Stimulated activated naive CD4-positive, alpha-beta T cell (primary cell): Measurements from ENCODE around the gene MAPKAP1.

Experiments used
- DNase-seq, 6 experiments: peaks; one replicate each; lab custom pipeline; 2025; lab: John Stamatoyannopoulos, UW

Gene MAPKAP1

DNA sequence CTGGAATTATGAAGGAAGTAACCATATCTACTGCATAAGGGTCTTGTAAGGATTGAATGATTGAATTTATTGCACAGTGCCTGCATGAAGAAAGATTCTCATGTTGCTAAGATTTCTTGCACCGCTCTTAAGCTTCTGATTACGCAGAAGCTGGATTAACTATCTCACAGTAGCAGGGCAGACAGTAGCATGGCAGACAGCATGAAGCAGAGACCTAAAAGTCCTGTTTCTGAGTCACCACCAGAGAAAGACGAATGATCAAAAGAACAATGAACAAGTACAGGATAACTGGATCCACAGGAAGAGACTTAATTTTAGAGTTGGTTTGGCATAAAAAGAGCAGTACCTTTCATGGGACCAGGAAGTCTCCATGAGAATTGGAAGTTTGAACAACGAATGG lies 142.4 kb downstream of the MAPKAP1 start:
- no peak for DNase-seq

GRCh38 chr9:125561509-125562148 lies 145.4 kb downstream of the MAPKAP1 start:
- no peak for DNase-seq

DNA sequence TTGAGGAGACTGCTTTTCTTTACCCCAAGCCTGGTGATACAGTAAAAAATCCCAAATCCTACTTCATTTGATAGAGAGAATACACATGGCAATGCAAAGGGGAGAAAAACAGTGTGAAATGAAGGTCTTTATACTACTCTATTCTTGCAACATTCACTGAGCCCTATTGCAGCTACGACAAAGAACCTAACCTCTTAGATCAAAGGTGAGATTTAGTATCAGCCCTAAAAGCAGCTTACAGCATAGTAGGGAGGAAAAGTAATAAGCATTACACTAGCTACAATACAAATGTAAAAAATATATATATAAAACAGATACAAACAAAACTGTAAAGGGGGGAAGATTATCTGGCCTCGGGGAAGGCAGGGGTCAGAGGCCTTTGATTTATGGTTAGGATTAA lies 147.1 kb downstream of the MAPKAP1 start:
- no peak for DNase-seq

- no peak for DNase-seq
Observed at GRCh38 chr9:125559194-125559593, 147.8 kb downstream of the MAPKAP1 start.

DNA sequence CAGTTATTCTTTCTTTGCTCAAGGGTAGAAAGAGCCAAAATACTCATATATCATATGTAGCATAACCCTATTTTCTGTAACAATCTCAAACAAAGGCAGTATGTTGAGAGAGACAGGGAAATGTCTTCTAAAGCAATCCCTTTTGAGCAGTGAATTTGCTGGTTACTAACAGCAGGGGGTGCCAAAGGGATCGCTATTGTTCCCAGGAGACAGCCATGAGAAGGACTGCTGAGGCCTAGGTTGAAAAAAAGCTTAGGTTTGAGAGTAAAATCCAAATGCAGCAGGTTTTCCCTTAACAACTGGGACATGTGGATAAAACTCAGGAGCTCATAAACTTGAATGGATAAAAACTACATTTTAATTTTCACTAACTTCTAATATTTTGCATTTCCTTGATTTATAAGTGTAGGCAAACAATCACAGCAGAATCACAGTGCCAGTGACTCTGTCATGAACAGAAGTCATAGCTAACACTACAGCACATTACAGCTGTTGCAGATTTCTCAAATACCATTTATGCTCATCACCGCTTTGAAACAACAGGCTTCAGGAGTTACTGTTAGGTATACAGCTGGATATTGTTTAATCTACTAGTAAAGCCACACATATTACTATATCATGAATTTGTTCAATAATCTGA lies 148.4 kb downstream of the MAPKAP1 start:
- peak; percentile 4 to 62 (median 29) for DNase-seq

- no peak for DNase-seq
Observed at GRCh38 chr9:125556046-125556721, 150.8 kb downstream of the MAPKAP1 start.

DNA sequence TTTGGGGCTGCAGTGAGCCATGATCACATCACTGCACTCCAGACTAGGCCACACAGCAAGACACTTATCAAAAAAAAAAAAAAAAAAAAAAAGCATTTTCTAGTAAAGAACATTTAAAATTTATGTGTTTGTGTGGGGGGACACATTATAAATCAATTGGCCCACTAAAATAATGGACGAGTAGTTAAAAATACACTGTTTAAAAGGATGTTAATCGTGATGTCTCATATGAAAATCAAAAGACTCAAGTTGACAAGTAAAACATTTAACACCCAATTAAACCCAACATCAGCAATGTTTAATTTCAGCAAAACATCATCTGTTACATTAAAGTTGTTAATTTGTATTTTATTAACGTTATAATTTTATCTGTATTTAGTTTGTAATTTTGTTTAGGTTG lies 152.3 kb downstream of the MAPKAP1 start:
- no peak for DNase-seq

GRCh38 chr9:125551781-125552180 lies 155.2 kb downstream of the MAPKAP1 start:
- no peak for DNase-seq

- DNase-seq: no peak
Observed at GRCh38 chr9:125549891-125550885, 156.8 kb downstream of the MAPKAP1 start.

DNA sequence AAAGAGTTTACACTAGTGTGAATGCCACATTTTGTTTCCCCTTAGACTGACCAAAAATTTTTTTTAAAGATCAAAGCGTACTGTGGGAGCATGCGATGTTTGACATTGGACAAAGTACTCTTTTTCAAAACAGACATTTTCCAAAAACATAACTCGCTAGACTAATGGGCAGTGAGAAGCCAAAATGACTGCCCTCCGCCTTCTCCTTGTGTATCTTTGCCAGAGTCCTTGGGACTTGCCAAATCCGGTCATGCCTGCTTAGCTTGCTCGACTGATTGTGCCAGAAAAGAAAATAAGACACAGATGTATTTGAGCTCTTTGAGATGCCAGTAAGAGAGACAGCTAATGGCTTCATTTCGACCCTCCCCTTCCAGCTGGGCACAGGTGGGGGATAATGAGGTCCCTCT lies 157.5 kb downstream of the MAPKAP1 start:
- DNase-seq: no peak

DNA sequence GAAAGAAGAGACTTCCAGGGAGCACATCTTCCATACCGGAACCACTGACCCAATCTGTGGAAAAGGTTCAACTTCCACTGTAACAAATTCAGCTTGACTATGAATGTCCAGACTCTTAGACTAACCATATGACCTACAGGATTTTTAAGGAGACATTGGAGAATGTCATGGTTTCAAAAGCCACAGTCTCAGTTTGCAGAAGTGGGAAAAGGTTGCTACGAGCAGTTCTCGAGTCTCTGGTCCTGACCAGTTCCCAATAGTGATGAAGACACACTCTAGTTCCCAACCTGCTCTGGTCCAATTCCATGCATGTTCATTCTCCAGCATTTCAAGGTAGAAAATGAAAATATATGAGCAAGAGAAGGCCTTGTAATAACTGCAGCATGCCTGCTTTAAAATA lies 158.0 kb downstream of the MAPKAP1 start:
- DNase-seq: no peak

DNA sequence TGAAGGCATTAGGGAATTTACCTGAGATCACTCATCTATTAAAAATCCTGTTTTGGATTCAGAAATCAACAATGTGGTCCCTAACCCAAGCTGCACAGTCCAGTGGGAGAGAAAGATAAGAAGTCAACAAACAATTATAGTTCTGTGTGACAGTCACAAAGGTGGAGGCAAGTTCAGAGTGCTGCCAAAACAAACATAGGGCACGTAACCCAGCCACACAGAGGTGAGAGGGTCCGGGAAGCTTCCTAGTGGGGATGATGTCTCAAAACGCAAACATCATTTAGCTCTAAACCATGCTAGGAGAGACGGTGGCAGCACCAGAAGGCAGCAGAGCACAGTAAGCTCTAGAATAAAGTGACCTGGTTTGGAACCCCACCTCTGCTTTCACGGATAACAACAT lies 158.9 kb downstream of the MAPKAP1 start:
- no peak for DNase-seq

DNA sequence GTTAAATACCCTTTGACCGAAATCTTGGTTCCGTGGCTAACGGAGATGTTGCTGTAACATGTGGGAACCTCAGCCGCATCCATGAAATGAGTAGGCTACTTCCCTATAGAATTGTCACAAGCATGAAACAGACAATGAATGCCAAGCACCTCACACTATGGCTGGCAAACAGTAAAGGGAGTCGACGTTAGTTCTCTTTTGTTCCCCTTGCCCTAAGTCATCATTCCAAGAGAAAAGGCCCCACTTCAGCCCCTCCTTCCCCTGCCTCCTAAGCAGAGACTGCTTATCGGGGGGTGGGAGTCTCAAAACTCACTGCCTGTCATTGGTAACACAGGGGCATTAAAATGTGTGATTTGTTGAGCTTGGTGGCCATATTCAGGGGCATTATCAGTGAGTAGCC lies 159.6 kb downstream of the MAPKAP1 start:
- DNase-seq: no peak

GRCh38 chr9:125545845-125546244 lies 161.2 kb downstream of the MAPKAP1 start:
- DNase-seq: no peak

GRCh38 chr9:125544988-125545651 lies 161.9 kb downstream of the MAPKAP1 start:
- DNase-seq: no peak

DNA sequence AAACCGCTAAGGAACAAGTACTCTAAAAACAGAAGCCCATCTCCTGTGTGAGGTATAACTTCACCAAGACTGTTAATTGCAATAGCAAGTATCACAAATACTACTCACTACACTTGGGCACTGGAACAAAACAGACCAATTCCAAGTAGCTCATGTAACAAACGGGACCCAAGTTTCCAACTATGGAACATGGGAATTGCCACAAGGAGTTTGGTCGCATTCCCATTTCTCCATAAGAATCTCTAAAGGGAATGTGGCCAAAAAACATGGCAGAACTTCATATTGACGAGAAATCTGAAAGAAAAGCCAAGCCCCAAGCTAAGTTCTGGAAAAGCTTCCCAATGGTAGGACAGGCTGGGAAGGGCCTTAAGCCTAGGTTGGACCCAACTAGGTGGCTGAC lies 162.5 kb downstream of the MAPKAP1 start:
- no peak for DNase-seq

DNA sequence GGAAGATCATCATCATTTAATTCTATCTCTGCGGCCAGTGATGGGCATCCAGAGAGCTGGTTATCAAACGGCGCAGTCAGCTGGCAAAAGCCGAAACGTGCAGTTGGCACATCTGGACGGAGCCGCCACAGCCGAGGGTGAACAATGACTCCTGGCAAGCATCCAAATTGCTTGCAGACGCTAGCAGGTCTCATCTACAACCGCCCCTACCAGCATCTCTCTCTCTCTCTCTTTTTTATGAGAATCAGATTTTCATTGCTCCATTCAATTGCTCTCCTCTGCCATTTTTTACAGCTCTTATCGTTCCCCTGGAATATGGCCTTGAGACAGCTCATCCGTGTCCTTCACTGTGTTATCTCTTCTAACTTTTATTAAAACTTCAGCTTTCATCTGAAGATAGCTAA lies 165.2 kb downstream of the MAPKAP1 start:
- DNase-seq: no peak

GRCh38 chr9:125540497-125540896 lies 166.5 kb downstream of the MAPKAP1 start:
- DNase-seq: no peak

DNA sequence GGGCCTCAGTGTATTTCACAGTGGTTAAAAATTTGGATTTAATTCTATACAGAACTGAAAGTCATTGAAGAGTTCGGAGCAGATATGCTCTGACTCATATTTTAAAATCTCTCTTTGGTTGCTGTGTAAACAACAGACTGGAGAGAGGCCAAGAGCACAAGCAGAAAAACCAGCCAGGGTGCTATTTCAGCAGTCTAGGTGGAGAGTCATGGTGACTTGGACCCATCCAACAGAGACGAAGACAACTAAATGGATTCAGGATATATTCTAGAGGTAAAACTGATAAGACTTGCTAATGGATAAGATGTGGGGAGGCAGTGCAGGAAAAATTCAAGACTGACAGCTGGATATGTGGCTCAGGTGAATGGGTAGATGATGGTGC lies 168.9 kb downstream of the MAPKAP1 start:
- DNase-seq: no peak

GRCh38 chr9:125537442-125538091 lies 169.4 kb downstream of the MAPKAP1 start:
- no peak for DNase-seq

- DNase-seq: no peak
Observed at GRCh38 chr9:125536776-125537175, 170.2 kb downstream of the MAPKAP1 start.
